H1 (cell line): ENCODE measurements around the gene PTGES2.

Source experiments
- CHD2 ChIP-seq: IDR thresholded peaks from 2 replicates; pipeline ENCODE4 v1.6.1; 2012; ENCODE audit warnings: low read length, improper control_type of control experiment
- EP300 ChIP-seq, 2 experiments: IDR thresholded peaks; 1 replicate in 1 of 2; 2 replicates in 1 of 2; pipeline ENCODE4 v1.6.1; 2011 to 2012; ENCODE audit warnings: low read depth in 2 of 2, low read length in 2 of 2, mild to moderate bottlenecking in 2 of 2, borderline replicate concordance in 1 of 2, inconsistent platforms in 1 of 2, moderate library complexity in 1 of 2
- KDM1A ChIP-seq: fragments of 200-600, 300-600 bp; sonication (generic); IDR thresholded peaks from 2 replicates; pipeline ENCODE4 v1.7.1; 2016; ENCODE audit warnings: mild to moderate bottlenecking, low read length, borderline replicate concordance
- POLR2A ChIP-seq, 2 experiments: IDR thresholded peaks; 1 replicate in 1 of 2; 2 replicates in 1 of 2; pipeline ENCODE4 v1.6.1; 2011; ENCODE audit warnings: low read depth in 2 of 2, low read length in 2 of 2, mild to moderate bottlenecking in 2 of 2; ENCODE audit errors: control extremely low read depth in 1 of 2
- POLR2AphosphoS5 ChIP-seq: IDR thresholded peaks from 2 replicates; pipeline ENCODE4 v1.6.1; 2011; ENCODE audit warnings: low read depth, low read length
- RBBP5 ChIP-seq: IDR thresholded peaks from 2 replicates; pipeline ENCODE4 v1.7.1; 2012; ENCODE audit warnings: low read depth, mild to moderate bottlenecking, inconsistent platforms, low read length, moderate library complexity, borderline replicate concordance
- SAP30 ChIP-seq: fragments of 300-600 bp; sonication (generic); IDR thresholded peaks from 2 replicates; pipeline ENCODE4 v1.7.1; 2012; ENCODE audit warnings: low read length, moderate library complexity, mild to moderate bottlenecking, inconsistent platforms; ENCODE audit not compliant: insufficient read depth, insufficient replicate concordance
- TF ChIP-seq, protein P1 (sequence below), 3 experiments: IDR thresholded peaks; 1 replicate in 2 of 3; 2 replicates in 1 of 3; pipeline versions ENCODE4 v1.5.1 to v1.6.1; 2011; ENCODE audit warnings: low read length in 3 of 3, mild to moderate bottlenecking in 3 of 3, inconsistent platforms in 2 of 3, low read depth in 1 of 3, moderate library complexity in 1 of 3; ENCODE audit not compliant: insufficient read depth in 1 of 3; ENCODE audit errors: control extremely low read depth in 1 of 3

DNA sequence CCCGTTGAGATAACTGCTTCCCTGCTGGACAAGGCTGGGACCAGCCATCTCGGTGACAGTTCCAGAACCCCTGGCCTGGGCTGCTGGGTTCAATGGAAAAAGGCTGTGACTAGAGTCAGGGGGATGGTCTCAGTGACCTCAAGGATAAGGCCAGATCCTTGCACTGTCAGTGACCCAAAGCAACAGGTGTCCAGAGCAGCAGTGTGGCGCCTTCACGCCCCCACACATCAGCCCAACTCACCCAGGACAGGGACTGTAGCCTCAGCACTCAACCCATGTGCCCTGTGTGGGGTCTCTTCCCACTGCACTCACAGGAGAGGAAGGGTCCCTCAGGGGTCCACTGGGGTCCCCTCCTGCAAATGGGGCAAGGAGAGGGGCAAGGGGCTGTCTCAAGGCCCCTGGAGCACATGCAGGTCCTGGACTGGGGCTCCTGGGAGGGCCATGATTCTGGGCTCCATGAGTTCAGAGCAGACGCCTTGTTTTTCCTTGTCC is 21.0 kb upstream of the PTGES2 start:
- TF ChIP-seq CHD2, result no peak
- TF ChIP-seq RBBP5, result no peak
- TF ChIP-seq, protein P1, sequence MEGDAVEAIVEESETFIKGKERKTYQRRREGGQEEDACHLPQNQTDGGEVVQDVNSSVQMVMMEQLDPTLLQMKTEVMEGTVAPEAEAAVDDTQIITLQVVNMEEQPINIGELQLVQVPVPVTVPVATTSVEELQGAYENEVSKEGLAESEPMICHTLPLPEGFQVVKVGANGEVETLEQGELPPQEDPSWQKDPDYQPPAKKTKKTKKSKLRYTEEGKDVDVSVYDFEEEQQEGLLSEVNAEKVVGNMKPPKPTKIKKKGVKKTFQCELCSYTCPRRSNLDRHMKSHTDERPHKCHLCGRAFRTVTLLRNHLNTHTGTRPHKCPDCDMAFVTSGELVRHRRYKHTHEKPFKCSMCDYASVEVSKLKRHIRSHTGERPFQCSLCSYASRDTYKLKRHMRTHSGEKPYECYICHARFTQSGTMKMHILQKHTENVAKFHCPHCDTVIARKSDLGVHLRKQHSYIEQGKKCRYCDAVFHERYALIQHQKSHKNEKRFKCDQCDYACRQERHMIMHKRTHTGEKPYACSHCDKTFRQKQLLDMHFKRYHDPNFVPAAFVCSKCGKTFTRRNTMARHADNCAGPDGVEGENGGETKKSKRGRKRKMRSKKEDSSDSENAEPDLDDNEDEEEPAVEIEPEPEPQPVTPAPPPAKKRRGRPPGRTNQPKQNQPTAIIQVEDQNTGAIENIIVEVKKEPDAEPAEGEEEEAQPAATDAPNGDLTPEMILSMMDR (IDR thresholded peaks at IDR 0.05; ENCODE audit: control extremely low read depth in 1 of 3, insufficient read depth in 1 of 3, low read depth in 1 of 3, low read length in 3 of 3), result no peak
- TF ChIP-seq KDM1A, result no peak
- TF ChIP-seq SAP30, result no peak
- no peak for TF ChIP-seq EP300 (IDR thresholded peaks at IDR 0.05; ENCODE audit: borderline replicate concordance in 1 of 2, low read depth in 2 of 2, low read length in 2 of 2)
- TF ChIP-seq POLR2A (IDR thresholded peaks at IDR 0.05; ENCODE audit: control extremely low read depth in 1 of 2, low read depth in 2 of 2, low read length in 2 of 2), result no peak
- no peak for TF ChIP-seq POLR2AphosphoS5
